Endothelial cell of umbilical vein (primary cell): ENCODE results near the gene PPP1R9A. TPM values are rescaled to one million over a fixed set of nuclear protein-coding genes. Genes with fewer than 3 reads are reported as not detected.

Source experiments
- BruUV-seq: library from RNA; stranded (reverse); fragments of 400-500 nt; replicated peaks from 2 replicates; lab custom pipeline; 2021; lab: Mats Ljungman, UMichigan
- CTCF ChIA-PET: fragments of 300-600, 350-600 bp; sonication (Branson Sonifier 250); formaldehyde crosslinking; loops from one replicate; lab custom pipeline; 2021; ENCODE audit warnings: antibody characterized with exemption, inconsistent platforms; lab: Charles Lee
- POLR2A ChIA-PET: fragments of 300-600, 350-600 bp; sonication (Branson Sonifier 250); formaldehyde crosslinking; loops from one replicate; lab custom pipeline; 2021; ENCODE audit warnings: antibody characterized with exemption, inconsistent platforms; lab: Charles Lee
- DNase-seq: peaks from one replicate; pipeline ENCODE4 v3.0.0-alpha.2; 2011; ENCODE audit warnings: low read depth, low spot score
- FAIRE-seq: peaks from 2 replicates; lab custom pipeline; 2011; peaks lifted over from hg19 to GRCh38; lab: Jason Lieb, UNC
- H2AFZ ChIP-seq: 2 replicates; pipeline ENCODE4 v1.6.0; 2012; ENCODE audit warnings: low read depth, low read length, control low read depth, inconsistent platforms
- H3K27ac ChIP-seq: 2 replicates; pipeline ENCODE4 v1.5.1; 2011; ENCODE audit warnings: low read depth, mild to moderate bottlenecking, control low read depth, low read length, moderate library complexity; ENCODE audit not compliant: insufficient read depth
- H3K27me3 ChIP-seq, 2 experiments: 2 replicates each; pipeline versions ENCODE4 v1.6.0 to v1.6.1; 2011; ENCODE audit warnings: low read length in 2 of 2, mixed read lengths in 1 of 2; ENCODE audit not compliant: control insufficient read depth in 2 of 2, insufficient read depth in 2 of 2
- H3K36me3 ChIP-seq, 2 experiments: 2 replicates in 1 of 2; 3 replicates in 1 of 2; pipeline ENCODE4 v1.5.1; 2011; ENCODE audit warnings: low read length in 2 of 2, mild to moderate bottlenecking in 1 of 2, moderate library complexity in 1 of 2; ENCODE audit not compliant: control insufficient read depth in 2 of 2, insufficient read depth in 2 of 2; ENCODE audit errors: extremely low read depth in 1 of 2
- H3K4me1 ChIP-seq: 3 replicates; pipeline ENCODE4 v1.5.1; 2011; ENCODE audit warnings: mild to moderate bottlenecking, low read length; ENCODE audit not compliant: control insufficient read depth, insufficient read depth; ENCODE audit errors: extremely low read depth
- H3K4me2 ChIP-seq: 2 replicates; pipeline ENCODE4 v1.6.1; 2011; ENCODE audit warnings: low read length, control low read depth, mixed read lengths; ENCODE audit not compliant: insufficient read depth
- H3K4me3 ChIP-seq, 3 experiments: fragments of 200-600 bp in 1 of 3; sonication (generic), shearing (Covaris generic) in 1 of 3; replicated peaks in 1 of 3; 2 replicates each; pipeline ENCODE4 v1.5.1; 2011 to 2016; ENCODE audit warnings: control low read depth in 3 of 3, low read length in 3 of 3, mild to moderate bottlenecking in 2 of 3, inconsistent platforms in 1 of 3, low read depth in 1 of 3, moderate library complexity in 1 of 3; ENCODE audit not compliant: insufficient read depth in 1 of 3
- H3K79me2 ChIP-seq: 2 replicates; pipeline ENCODE4 v1.6.0; 2012; ENCODE audit warnings: low read length, inconsistent platforms; ENCODE audit not compliant: control insufficient read depth, insufficient read depth
- H3K9ac ChIP-seq: replicated peaks from 2 replicates; pipeline ENCODE3; 2011; ENCODE audit warnings: low read length, control low read depth; ENCODE audit not compliant: insufficient read depth; ENCODE audit errors: extremely low read depth
- H3K9me1 ChIP-seq: replicated peaks from 3 replicates; pipeline ENCODE4 v1.6.0; 2011; ENCODE audit warnings: mild to moderate bottlenecking, low read length; ENCODE audit not compliant: control insufficient read depth, insufficient read depth; ENCODE audit errors: extremely low read depth
- H3K9me3 ChIP-seq: replicated peaks from 2 replicates; pipeline ENCODE4 v1.5.1; 2012; ENCODE audit warnings: low read length, inconsistent platforms; ENCODE audit not compliant: control insufficient read depth, insufficient read depth
- H4K20me1 ChIP-seq: replicated peaks from 2 replicates; pipeline ENCODE3; 2011; ENCODE audit warnings: mild to moderate bottlenecking, low read length; ENCODE audit not compliant: control insufficient read depth, insufficient read depth; ENCODE audit errors: extremely low read depth
- CTCF ChIP-seq, 2 donors: IDR thresholded peaks; 1 replicate in 1 of 2; 2 replicates in 1 of 2; pipeline ENCODE4 v1.5.1; 2011; ENCODE audit warnings: low read length in 2 of 2, mild to moderate bottlenecking in 2 of 2, moderate library complexity in 2 of 2, control low read depth in 1 of 2, inconsistent platforms in 1 of 2, low read depth in 1 of 2; ENCODE audit not compliant: insufficient read depth in 1 of 2; ENCODE audit errors: extremely low read depth in 1 of 2
- EZH2 ChIP-seq: IDR thresholded peaks from 2 replicates; pipeline ENCODE4 v1.6.1; 2012; ENCODE audit warnings: borderline replicate concordance, low read depth, mild to moderate bottlenecking, moderate library complexity, low read length, inconsistent platforms; ENCODE audit not compliant: severe bottlenecking
- FOS ChIP-seq: IDR thresholded peaks from 2 replicates; pipeline ENCODE4 v1.6.1; 2011; ENCODE audit warnings: mild to moderate bottlenecking, low read length, moderate library complexity, borderline replicate concordance; ENCODE audit not compliant: insufficient read depth
- GATA2 ChIP-seq: IDR thresholded peaks from 2 replicates; pipeline ENCODE4 v1.7.0; 2011; ENCODE audit warnings: low read depth, mild to moderate bottlenecking, moderate library complexity, mixed read lengths, low read length; ENCODE audit not compliant: insufficient read length, insufficient read depth
- JUN ChIP-seq: IDR thresholded peaks from 2 replicates; pipeline ENCODE4 v1.6.1; 2011; ENCODE audit warnings: borderline replicate concordance, low read depth; ENCODE audit not compliant: insufficient read length, insufficient read depth
- MAX ChIP-seq: IDR thresholded peaks from 2 replicates; pipeline ENCODE4 v1.6.1; 2011; ENCODE audit not compliant: insufficient read depth, insufficient read length
- MYC ChIP-seq: IDR thresholded peaks from one replicate; pipeline ENCODE4 v1.6.1; 2011; ENCODE audit warnings: mild to moderate bottlenecking, low read depth, low read length
- POLR2A ChIP-seq: IDR thresholded peaks from 2 replicates; pipeline ENCODE4 v1.6.1; 2012; ENCODE audit warnings: low read depth, mild to moderate bottlenecking, control low read depth, low read length
- POLR2AphosphoS5 ChIP-seq: IDR thresholded peaks from 2 replicates; pipeline ENCODE4 v1.6.1; 2012; ENCODE audit warnings: low read depth, mild to moderate bottlenecking, control low read depth, low read length, moderate library complexity; ENCODE audit not compliant: insufficient read depth
- dilution Hi-C: fragments of 300-500 bp; cut with MboI; formaldehyde crosslinking; loops from one replicate; pipeline ENCODE4 v1.15.0; 2019; ENCODE audit warnings: low sequenced_read_pairs; ENCODE audit not compliant: extremely low pct_ligation_motif_present
- intact Hi-C: fragments of 100-400 bp; cut with micrococcal nuclease; formaldehyde crosslinking; loops from one replicate; pipeline ENCODE4 v1.10.0; 2022
- polyA plus RNA-seq, 4 experiments: library from polyadenylated mRNA; depleted of rRNA in 3 of 4; stranded (reverse) in 3 of 4; unstranded in 1 of 4; fragments of >200 nt; gene quantifications; 2 replicates each; pipeline versions ENCODE4 v1.2.1 to v1.2.3, GENCODE V29; 2011 to 2012; ENCODE audit warnings: missing spikeins in 1 of 4
- total RNA-seq: library from RNA; stranded (reverse); gene quantifications from 2 replicates; pipeline ENCODE4 v1.2.3, GENCODE V29; 2021

Gene PPP1R9A
- total and polyA plus RNA-seq, 2 donors (not counting 3 experiments of a cell fraction or from before 2014, with no cell fraction given), result 0.50 to 3.0 TPM

GRCh38 chr7:95026421-95027072 is 119.2 kb downstream of the PPP1R9A start:
- no peak overlapping the region for H3K9ac ChIP-seq
- no peak overlapping the region for H2AFZ ChIP-seq
- no peaks in the 10 kb centered on the region for H3K4me1 ChIP-seq
- H3K36me3 ChIP-seq, result no peaks in the 10 kb centered on the region
- H3K9me3 ChIP-seq, result no peaks in the 10 kb centered on the region
- no peak overlapping the region for H3K27ac ChIP-seq
- H4K20me1 ChIP-seq, result no peaks in the 10 kb centered on the region
- H3K4me2 ChIP-seq, result no peak overlapping the region
- H3K4me3 ChIP-seq, result no peak overlapping the region
- no TSS peak for BruUV-seq
- dilution Hi-C loops, result no loop called here
- ChIA-PET CTCF (interaction anchor here (1.4 kb wide), 1 partner anchor 577 kb away, joined by 3 read pairs; no protein-coding TSS in a partner anchor), POLR2A (no interaction called here)
- intact Hi-C loops, result no loop called here
- TF ChIP-seq POLR2AphosphoS5 (no peak), MYC (no peak), JUN (no peak), FOS (no peak), CTCF (IDR thresholded peaks at IDR 0.05; ENCODE audit: extremely low read depth in 1 of 2, insufficient read depth in 1 of 2, low read depth in 1 of 2, low read length in 2 of 2) (no peak), POLR2A (no peak), GATA2 (no peak), MAX (no peak), EZH2 (no peak)
- no peaks in the 10 kb centered on the region for H3K9me1 ChIP-seq
- H3K27me3 ChIP-seq, result no peaks in the 10 kb centered on the region
- FAIRE-seq (no peak), DNase-seq (no peak)
- H3K79me2 ChIP-seq, result no peaks in the 10 kb centered on the region
